WERI-Rb-1 (cell line): Measurements from ENCODE around the gene FHOD3.

Source experiments
- DNase-seq: peaks from one replicate; pipeline ENCODE4 v3.0.0-alpha.2; 2020
- H3K27ac ChIP-seq: fragments of 250-450 bp; sonication (Bioruptor Pico); 2 replicates; pipeline ENCODE4 v1.5.1; 2020; ENCODE audit warnings: mild to moderate bottlenecking, moderate library complexity
- H3K27me3 ChIP-seq: fragments of 250-450 bp; sonication (Bioruptor Pico); 2 replicates; pipeline ENCODE4 v1.5.1; 2021; ENCODE audit warnings: mild to moderate bottlenecking, low read depth, moderate library complexity; ENCODE audit not compliant: insufficient read depth, severe bottlenecking
- H3K36me3 ChIP-seq: fragments of 250-450 bp; sonication (Bioruptor Pico); 2 replicates; pipeline ENCODE4 v1.5.1; 2020; ENCODE audit warnings: mild to moderate bottlenecking, moderate library complexity
- H3K4me3 ChIP-seq: 2 replicates; pipeline ENCODE4 v1.5.1; 2011; ENCODE audit warnings: low read depth, mild to moderate bottlenecking, control low read depth, low read length
- H3K9me3 ChIP-seq: fragments of 250-450 bp; sonication (Bioruptor Pico); 2 replicates; pipeline ENCODE4 v1.5.1; 2021; ENCODE audit warnings: mild to moderate bottlenecking, moderate library complexity; ENCODE audit not compliant: severe bottlenecking
- CTCF ChIP-seq: IDR thresholded peaks from 2 replicates; pipeline ENCODE4 v1.5.1; 2011; ENCODE audit warnings: low read depth, mild to moderate bottlenecking, control low read depth, inconsistent platforms, low read length

FHOD3 gene

DNA sequence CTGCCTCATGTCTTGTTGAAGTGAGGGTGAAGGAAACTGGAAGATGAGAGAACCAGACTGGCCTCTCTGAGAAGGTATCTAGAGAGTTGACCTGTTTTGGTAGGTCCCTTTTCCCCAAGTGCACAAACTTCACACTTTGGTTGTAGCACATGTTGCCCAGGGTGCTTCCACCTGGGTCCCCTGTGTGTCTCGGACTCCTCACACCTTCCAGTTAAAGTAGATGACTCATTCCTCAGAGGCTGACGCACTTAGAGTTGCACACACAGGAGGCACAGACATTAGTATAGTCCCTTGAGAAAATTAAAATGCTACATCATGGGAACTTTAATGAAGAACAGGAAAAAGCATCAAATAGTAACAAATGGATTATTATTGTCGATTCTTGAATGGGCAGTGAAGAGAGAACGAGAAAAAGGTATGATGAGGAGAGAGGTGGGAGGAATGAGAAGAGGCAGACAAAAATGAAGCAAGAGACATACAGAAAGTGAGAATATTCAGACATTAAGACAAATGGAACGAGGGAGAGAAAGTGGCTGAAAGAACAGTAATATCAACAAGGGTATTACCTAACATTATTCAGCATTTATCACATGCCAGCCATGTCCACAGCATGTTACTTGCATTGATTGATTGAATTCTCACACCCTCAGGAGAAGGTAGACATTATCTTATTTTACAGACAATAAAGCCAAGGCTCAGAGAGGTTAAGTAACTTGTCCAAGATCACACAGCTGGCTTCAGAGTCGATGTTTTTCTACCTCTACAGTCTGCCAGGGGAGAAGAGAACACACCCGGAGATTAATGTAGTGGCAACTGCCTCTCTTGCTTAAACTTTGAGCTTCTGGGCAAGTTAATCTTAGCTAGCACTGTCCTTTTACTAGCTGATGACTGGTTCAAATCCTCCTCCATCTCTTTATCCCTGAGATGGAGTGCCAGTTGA, 68.6 kb downstream of the FHOD3 start:
- H3K4me3 ChIP-seq = no peak overlapping the region
- no peak overlapping the region for H3K27ac ChIP-seq
- no peaks in the 10 kb centered on the region for H3K36me3 ChIP-seq
- H3K27me3 ChIP-seq = no peaks in the 10 kb centered on the region
- no peak for DNase-seq
- TF ChIP-seq CTCF = no peak
- no peaks in the 10 kb centered on the region for H3K9me3 ChIP-seq

- Histone ChIP-seq H3K4me3 (no peak overlapping the region), H3K9me3 (no peaks in the 10 kb centered on the region), H3K27ac (no peak overlapping the region; the same call in 1 of the 2 replicates), H3K36me3 (no peaks in the 10 kb centered on the region), H3K27me3 (no peaks in the 10 kb centered on the region)
- no peak for DNase-seq
- no peak for TF ChIP-seq CTCF
These were observed 69.7 kb downstream of the FHOD3 start for GRCh38 chr18:36366994-36367839.

DNA sequence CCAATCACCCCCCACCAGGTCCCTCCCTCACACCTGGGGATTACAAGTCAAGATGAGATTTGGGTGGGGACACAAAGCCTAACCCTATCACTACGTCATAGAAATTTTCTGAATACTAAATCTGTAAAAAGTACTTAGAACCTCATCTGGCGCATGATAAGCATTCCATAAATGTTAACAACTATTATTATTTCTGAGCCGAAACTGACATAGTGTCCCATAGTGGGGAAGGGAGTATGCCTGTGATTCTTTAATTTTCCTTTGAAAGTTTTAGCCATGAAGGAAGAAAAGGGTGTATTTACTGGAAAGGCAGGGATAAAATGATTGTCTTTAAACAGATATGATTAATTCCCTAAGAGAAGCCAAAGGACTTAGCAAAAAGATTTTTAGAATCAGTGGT, 71.4 kb downstream of the FHOD3 start:
- no peak for TF ChIP-seq CTCF
- Histone ChIP-seq H3K27ac (no peak overlapping the region), H3K4me3 (no peak overlapping the region), H3K9me3 (no peaks in the 10 kb centered on the region), H3K36me3 (no peaks in the 10 kb centered on the region), H3K27me3 (no peaks in the 10 kb centered on the region)
- no peak for DNase-seq

- H3K27me3 ChIP-seq = no peaks in the 10 kb centered on the region
- H3K9me3 ChIP-seq = no peaks in the 10 kb centered on the region
- no peak overlapping the region for H3K27ac ChIP-seq
- no peaks in the 10 kb centered on the region for H3K36me3 ChIP-seq
- DNase-seq = no peak
- TF ChIP-seq CTCF = no peak
- no peak overlapping the region for H3K4me3 ChIP-seq
These were observed 75.4 kb downstream of the FHOD3 start for GRCh38 chr18:36372903-36373311.

DNA sequence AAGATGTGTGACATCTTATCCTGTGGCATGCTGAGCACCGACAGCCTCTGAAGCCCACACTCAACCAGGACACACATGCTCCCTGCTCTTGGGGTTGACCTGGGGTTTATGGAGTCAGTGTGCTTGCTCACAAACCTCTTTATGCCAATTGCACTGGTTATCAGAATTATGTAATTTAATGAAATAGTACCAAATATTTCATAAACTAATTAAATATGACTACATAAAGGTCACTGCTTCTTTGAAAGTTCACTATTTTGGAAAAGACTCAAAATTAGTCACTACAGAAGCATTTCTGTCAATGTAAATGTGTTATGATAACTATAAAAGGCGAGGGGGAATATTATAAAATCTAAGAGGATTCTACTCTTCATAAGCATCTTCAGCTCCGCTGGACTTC, 76.7 kb downstream of the FHOD3 start:
- no peak for TF ChIP-seq CTCF
- Histone ChIP-seq H3K36me3 (no peaks in the 10 kb centered on the region), H3K9me3 (no peaks in the 10 kb centered on the region), H3K27ac (no peak overlapping the region), H3K27me3 (no peaks in the 10 kb centered on the region), H3K4me3 (no peak overlapping the region)
- no peak for DNase-seq
